GM23338 (cell line): ENCODE results near the gene PPFIA4. TPM values are rescaled to one million over a fixed set of nuclear protein-coding genes. Genes with fewer than 3 reads are reported as not detected.

Experiments
- EZH2 ChIP-seq: fragments of 200-600 bp; sonication (generic); IDR thresholded peaks from one replicate; pipeline ENCODE4 v1.8.0; 2017; ENCODE audit warnings: antibody characterized with exemption, mild to moderate bottlenecking, low read depth; ENCODE audit not compliant: unreplicated experiment
- NANOG ChIP-seq: IDR thresholded peaks from 2 replicates; pipeline ENCODE4 v1.6.1; 2016; ENCODE audit warnings: antibody characterized with exemption, borderline replicate concordance
- POLR2AphosphoS5 ChIP-seq: IDR thresholded peaks from 2 replicates; pipeline ENCODE4 v1.6.1; 2016; ENCODE audit warnings: antibody characterized with exemption, low read depth
- ZNF331 ChIP-seq: fragments of 250-450 bp; sonication (Bioruptor Pico); IDR thresholded peaks from 2 replicates; pipeline ENCODE4 v1.5.0; 2020; ENCODE audit warnings: low read depth, mild to moderate bottlenecking, moderate library complexity
- polyA plus RNA-seq: library from polyadenylated mRNA; unstranded; fragments of >200 nt; fragmentation: Nextera tagmentation; extraction: Ambion mirVana; gene quantifications from 2 replicates; pipeline ENCODE4 v1.2.1, GENCODE V29; 2016
- total RNA-seq: library from RNA; depleted of rRNA; stranded (reverse); fragments of >200 nt; shearing (Covaris generic); gene quantifications from 2 replicates; pipeline ENCODE4 v1.2.3, GENCODE V29; 2014
- TF ChIP-seq, protein P1 (sequence below): IDR thresholded peaks from one replicate; pipeline ENCODE4 v1.6.1; 2018; ENCODE audit warnings: antibody characterized with exemption; ENCODE audit not compliant: unreplicated experiment
- TF ChIP-seq, protein P2 (sequence below): fragments of 250-450 bp; sonication (Bioruptor Pico); IDR thresholded peaks from 2 replicates; pipeline ENCODE4 v1.5.0; 2020; ENCODE audit warnings: mild to moderate bottlenecking, moderate library complexity

PPFIA4 gene
- total and polyA plus RNA-seq, 2 experiments from 2014 or later = 1.3 to 7.6 TPM

DNA sequence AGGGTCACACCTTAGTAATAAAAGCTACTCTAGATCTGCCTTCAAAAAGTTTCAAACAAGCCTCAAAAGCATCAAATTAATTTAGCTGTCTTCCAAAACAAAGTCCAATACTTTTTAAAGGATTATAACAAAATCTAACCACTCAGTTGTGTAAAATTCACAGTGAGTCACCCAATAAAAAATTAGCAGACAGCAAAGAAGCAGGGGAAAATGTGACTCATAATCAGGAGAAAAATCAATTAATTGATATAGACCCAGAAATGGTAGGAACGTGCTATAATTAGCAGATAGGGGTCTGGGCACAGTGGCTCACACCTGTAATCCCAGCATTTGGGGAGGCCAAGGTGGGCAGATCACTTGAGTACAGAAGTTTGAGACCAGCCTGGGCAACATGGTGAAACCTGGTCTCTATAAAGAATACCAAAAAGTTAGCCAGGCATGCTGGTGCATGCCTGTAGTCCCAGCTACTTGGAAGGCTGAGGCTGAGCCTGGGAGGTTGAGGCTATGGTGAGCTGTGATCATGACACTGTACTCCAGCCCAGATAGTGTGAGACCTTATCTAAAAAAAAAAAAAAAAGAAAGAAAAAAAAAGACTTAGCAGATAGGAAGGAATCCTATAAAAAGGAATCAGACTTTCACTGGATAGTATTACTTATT, 67.6 kb downstream of the PPFIA4 start (continued):
- TF ChIP-seq, protein P1, sequence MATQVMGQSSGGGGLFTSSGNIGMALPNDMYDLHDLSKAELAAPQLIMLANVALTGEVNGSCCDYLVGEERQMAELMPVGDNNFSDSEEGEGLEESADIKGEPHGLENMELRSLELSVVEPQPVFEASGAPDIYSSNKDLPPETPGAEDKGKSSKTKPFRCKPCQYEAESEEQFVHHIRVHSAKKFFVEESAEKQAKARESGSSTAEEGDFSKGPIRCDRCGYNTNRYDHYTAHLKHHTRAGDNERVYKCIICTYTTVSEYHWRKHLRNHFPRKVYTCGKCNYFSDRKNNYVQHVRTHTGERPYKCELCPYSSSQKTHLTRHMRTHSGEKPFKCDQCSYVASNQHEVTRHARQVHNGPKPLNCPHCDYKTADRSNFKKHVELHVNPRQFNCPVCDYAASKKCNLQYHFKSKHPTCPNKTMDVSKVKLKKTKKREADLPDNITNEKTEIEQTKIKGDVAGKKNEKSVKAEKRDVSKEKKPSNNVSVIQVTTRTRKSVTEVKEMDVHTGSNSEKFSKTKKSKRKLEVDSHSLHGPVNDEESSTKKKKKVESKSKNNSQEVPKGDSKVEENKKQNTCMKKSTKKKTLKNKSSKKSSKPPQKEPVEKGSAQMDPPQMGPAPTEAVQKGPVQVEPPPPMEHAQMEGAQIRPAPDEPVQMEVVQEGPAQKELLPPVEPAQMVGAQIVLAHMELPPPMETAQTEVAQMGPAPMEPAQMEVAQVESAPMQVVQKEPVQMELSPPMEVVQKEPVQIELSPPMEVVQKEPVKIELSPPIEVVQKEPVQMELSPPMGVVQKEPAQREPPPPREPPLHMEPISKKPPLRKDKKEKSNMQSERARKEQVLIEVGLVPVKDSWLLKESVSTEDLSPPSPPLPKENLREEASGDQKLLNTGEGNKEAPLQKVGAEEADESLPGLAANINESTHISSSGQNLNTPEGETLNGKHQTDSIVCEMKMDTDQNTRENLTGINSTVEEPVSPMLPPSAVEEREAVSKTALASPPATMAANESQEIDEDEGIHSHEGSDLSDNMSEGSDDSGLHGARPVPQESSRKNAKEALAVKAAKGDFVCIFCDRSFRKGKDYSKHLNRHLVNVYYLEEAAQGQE = no peak
- TF ChIP-seq, protein P2, sequence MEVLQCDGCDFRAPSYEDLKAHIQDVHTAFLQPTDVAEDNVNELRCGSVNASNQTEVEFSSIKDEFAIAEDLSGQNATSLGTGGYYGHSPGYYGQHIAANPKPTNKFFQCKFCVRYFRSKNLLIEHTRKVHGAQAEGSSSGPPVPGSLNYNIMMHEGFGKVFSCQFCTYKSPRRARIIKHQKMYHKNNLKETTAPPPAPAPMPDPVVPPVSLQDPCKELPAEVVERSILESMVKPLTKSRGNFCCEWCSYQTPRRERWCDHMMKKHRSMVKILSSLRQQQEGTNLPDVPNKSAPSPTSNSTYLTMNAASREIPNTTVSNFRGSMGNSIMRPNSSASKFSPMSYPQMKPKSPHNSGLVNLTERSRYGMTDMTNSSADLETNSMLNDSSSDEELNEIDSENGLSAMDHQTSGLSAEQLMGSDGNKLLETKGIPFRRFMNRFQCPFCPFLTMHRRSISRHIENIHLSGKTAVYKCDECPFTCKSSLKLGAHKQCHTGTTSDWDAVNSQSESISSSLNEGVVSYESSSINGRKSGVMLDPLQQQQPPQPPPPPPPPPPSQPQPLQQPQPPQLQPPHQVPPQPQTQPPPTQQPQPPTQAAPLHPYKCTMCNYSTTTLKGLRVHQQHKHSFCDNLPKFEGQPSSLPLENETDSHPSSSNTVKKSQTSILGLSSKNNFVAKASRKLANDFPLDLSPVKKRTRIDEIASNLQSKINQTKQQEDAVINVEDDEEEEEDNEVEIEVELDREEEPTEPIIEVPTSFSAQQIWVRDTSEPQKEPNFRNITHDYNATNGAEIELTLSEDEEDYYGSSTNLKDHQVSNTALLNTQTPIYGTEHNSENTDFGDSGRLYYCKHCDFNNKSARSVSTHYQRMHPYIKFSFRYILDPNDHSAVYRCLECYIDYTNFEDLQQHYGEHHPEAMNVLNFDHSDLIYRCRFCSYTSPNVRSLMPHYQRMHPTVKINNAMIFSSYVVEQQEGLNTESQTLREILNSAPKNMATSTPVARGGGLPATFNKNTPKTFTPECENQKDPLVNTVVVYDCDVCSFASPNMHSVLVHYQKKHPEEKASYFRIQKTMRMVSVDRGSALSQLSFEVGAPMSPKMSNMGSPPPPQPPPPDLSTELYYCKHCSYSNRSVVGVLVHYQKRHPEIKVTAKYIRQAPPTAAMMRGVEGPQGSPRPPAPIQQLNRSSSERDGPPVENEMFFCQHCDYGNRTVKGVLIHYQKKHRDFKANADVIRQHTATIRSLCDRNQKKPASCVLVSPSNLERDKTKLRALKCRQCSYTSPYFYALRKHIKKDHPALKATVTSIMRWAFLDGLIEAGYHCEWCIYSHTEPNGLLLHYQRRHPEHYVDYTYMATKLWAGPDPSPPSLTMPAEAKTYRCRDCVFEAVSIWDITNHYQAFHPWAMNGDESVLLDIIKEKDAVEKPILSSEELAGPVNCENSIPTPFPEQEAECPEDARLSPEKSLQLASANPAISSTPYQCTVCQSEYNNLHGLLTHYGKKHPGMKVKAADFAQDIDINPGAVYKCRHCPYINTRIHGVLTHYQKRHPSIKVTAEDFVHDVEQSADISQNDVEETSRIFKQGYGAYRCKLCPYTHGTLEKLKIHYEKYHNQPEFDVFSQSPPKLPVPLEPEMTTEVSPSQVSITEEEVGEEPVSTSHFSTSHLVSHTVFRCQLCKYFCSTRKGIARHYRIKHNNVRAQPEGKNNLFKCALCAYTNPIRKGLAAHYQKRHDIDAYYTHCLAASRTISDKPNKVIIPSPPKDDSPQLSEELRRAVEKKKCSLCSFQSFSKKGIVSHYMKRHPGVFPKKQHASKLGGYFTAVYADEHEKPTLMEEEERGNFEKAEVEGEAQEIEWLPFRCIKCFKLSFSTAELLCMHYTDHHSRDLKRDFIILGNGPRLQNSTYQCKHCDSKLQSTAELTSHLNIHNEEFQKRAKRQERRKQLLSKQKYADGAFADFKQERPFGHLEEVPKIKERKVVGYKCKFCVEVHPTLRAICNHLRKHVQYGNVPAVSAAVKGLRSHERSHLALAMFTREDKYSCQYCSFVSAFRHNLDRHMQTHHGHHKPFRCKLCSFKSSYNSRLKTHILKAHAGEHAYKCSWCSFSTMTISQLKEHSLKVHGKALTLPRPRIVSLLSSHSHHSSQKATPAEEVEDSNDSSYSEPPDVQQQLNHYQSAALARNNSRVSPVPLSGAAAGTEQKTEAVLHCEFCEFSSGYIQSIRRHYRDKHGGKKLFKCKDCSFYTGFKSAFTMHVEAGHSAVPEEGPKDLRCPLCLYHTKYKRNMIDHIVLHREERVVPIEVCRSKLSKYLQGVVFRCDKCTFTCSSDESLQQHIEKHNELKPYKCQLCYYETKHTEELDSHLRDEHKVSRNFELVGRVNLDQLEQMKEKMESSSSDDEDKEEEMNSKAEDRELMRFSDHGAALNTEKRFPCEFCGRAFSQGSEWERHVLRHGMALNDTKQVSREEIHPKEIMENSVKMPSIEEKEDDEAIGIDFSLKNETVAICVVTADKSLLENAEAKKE (CRISPR knock-in tag) = no peak
- TF ChIP-seq EZH2 = no peak
- no peak for TF ChIP-seq ZNF331
- no peak for TF ChIP-seq NANOG
- no peak for TF ChIP-seq POLR2AphosphoS5
